ENCODE data around the gene APEX2.
"Not testable (repeated sequence)": the region's sequence is repeated elsewhere in the genome, so short reads cannot be mapped to it uniquely, and the experiment has no call there.

APEX2 gene

DNA sequence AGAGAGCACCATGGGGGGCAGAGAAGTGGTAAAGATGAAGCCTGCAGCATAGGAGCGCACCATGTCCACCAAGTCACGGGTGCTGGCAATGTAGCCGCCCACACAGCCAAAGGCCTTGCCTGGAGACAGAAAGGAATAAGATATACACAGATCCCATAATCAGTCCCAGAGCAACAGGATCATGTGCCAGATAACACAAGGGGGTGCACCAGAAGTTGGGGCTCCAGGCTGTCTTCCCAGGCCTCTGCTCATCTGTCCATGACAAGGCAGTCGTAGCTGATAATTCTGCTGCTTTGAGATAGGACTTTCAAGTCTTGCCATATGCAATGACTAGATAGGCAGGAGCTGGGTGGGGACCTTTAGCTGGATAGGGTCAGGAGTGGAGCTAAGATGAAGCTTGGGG lies 14.7 kb downstream of the APEX2 start:
- DNase-seq: no peak

DNA sequence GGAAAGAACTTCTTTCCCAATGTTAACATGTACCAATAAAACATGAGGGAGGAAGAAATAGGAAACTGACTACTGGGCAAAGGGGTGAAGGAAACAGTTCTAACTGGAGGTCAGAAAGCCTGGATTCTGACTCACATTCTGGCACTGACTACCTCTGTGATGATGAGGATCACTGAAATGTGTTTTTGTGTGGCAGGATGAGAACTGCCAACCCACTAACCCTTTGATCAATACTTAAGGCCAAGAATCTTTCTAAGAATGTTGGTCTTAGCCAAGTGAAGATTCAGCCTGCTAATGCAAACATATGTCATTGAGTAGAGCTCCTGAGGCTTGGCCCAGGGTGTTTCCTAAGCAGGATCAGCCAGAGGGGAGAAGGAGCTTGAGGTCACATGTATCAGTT lies 26.0 kb downstream of the APEX2 start:
- DNase-seq: no peak

DNA sequence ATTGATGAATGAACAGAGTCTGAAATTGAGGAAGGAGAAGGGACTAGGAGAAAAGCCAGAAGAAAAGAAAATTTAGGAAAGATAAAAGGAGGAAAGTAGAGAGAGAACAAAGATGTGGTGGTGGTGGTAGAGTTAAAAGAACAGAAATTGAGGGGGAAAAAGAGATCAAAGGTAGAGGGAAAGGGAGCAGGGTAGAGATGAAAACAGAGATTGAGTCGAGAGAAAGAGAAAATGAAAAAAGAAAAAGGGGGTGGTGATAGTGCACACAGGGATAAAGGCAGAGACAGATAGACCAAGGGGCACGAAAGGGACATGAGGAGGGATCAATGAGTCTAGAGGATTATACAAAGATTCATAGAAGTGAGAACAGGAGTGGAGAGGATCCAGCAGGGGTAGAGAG lies 26.7 kb downstream of the APEX2 start:
- DNase-seq: no peak

DNA sequence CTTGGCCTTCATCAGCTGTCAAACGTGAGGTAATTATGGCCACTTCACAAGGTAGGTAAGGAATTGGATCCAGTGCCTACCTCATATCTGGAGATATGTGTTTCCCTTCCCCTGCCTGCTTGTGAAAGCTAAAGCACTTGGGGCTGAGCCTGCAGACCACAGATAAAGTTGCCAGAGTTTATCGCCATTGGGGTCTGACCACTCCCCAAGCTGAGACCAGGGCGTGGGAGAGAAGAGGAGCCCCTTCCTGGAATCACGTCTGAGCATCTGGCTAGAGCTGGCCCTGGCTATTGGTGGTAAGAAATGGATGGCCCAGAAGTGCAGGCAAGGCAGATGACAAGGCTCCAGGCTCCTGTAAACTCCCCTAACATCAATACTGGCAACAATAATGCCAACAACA lies 27.9 kb downstream of the APEX2 start:
- DNase-seq: no peak

DNA sequence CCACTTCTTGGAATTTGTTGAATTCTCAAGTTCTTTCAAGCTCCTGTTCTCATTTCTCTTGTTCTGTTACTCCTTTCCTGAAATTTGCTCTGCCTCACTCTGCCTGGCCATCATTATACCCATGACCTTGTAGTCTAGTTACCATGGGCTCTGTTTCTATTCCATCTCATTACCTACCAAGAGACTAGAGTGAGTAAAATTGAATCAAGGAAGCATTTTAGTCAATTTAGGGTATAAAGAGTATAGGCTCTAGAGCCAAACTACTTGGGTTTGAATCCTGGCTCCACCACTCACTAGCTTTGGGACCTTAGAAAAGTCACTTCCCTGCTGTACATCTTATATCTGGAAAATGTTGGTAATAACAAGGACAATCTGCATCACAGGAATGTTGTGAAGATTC lies 28.4 kb downstream of the APEX2 start:
- no peak for DNase-seq

DNA sequence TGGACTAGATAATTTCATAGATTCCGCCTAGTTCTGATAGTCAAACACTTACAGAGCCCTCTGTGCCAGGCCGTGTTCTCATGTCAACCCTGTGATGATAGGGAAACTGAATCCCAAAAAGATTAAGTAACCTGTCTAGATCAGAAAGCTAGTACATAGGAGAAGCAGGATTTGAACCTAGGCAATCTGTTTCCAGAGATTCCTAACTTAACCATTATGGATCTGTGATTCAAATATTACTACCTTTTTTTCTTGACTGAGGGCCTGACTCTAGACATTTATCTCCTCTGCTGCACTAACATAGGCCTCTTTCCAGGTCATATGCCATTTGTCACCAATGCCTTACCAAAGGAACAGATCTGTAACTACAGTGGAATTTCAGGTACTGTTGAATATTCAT lies 29.1 kb downstream of the APEX2 start:
- no peak for DNase-seq

DNA sequence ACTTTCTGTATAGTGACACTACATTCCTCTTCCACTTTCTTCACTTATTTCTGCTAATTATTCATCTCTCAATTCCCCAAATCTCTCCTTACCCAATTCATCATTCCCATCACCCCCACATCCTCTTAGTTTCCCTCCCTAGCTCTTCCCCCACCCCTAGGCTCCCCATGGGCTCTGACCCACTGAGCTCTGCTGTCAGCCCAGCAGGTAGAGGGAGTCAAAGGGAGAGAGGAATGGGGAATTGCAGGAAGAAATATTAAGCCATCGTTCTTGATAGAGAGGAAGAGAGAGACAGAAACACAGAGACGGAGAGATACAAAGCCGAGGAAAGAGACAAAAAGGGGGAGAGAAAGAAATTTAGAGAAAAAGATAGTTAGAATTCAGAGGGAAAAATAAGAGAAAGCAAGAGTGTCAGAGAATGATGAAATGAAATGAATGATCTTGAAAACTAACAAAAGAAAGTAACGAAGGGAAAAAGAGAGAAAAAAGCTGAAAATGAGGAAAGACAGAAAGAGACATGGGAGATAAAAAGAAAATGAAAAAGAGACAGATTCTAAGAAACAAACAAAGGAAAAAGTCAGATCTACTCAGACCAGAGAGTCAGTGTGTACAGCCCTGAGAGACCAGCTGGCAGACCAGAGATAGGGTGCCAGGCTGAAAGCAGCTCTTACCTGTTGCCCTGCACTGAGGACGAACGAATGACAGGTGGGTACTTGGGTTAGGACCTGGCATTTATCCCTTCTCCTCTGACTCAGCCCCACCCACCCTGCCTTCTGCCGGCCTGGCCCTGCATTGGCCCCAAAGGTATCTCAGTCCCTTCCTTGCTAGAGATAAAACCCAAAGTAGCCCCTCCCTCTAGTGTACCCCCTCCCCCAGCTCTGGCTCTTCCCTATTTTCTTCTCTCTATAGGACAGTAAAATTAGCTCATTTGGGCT lies 30.4 kb downstream of the APEX2 start, which contains the start of gene ALAS2:
Gene ALAS2, minus strand, starts transcription at position 707 of the 935 bp plus-strand sequence. CDS start 4,977 bp downstream, outside the sequence.
- no peak for DNase-seq

DNA sequence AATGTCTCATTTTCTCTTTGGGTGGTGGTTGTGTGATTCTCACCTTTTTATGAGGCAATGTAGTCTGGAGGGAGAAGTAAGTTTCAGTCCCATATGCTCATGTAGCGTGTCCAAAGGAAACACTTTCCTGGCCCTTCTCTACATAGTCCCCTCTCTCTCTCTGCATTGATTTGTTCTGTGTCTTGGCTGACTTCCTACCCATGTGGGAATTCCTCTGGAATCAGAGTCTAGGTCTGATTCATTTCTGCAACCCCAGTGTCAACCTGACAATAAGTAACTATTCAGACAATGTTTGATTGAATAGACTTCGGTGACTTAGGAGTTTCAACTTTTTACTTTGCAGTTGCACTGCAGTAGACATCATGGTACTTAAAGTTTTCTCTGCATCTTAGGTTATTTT lies 33.3 kb downstream of the APEX2 start:
- DNase-seq: no peak

DNA sequence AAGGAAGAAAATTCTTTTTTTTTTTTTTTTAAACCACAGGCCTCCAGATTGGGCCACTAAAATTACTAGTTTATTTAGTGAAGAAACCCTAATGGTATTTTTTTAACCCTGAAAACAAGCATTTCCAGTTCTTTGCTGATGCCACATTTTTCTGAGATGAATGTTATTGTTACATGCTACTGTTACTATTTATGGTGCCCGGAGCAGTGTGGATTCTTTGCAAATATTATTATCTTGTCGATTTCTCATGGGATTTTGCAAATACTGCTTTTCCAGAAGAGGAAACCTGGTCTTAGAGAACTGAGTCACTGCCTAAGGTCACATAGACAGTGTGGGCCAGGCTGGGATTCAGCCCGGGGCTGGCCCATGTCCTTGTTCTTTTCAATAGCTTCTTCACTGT lies 39.3 kb downstream of the APEX2 start:
- DNase-seq: no peak

DNA sequence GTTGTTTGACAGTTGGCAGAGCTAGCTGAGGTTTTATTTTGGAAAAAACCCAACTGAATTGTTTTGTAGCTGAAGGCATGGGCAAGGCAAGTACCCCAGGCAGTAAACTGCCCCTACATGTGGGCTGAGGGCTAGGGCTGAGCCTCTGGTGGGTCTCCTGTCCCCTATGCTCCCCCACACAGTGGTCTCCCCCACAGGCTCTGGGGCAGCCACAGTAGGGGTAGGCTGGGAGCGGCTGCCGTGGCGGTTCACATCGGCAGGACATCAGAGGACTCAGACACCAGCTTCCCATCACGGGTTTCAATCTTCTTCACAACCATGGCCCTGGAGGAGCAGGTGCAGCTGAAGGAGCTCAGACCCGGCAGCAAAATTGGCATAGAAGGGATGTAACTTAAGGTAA lies 41.4 kb downstream of the APEX2 start:
- no peak for DNase-seq

DNA sequence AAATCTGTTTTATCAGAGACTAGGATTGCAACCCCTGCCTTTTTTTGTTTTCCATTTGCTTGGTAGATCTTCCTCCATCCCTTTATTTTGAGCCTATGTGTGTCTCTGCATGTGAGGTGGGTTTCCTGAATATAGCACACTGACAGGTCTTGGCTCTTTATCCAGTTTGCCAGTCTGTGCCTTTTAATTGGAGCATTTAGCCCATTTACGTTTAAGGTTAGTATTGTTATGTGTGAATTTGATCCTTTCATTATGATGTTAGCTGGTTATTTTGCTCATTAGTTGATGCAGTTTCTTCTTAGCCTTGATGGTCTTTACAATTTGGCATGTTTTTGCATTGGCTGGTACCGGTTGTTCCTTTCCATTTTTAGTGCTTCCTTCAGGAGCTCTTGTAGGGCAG lies 50.4 kb downstream of the APEX2 start:
- not testable (repeated sequence) for DNase-seq

DNA sequence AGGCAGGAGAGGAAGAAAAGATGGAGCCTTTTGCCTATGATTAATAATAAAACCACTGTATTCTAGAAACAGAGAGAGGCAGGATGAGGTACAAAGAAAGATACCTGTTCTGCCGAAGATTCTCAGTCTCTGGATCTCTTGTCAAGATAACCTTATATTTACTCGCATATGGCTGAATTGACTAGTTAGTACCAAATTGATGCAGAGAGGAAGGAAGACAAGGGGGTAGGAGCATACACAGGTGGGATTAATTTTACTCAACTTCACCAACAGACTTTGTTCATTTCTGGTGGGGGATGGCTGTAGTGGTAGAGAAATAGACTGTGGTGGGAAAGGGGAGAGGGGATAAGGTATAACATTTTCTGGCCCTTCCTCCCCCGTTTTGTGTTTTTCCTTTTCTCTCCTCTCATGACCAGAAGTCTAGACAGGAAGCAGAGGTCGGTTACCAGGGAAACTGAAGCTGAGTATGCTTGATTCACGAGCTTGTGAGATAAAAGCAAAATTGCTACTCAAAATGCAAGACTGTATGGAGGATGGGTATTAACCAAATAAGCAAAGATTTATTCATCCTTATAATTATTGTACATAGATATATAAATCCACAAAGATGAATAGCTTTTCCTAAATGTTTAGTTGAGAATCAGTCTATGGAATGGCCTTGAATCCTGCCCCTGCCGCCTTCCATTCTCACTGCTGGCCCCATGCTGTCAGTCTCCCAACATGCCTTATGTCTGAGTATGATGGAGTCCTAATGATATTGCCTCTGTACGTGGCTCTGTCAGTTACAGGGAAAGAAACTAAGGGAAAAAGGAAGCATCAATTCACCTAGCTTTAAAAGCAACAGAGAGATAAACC lies 56.9 kb downstream of the APEX2 start:
- peak; percentile 0 for DNase-seq

DNA sequence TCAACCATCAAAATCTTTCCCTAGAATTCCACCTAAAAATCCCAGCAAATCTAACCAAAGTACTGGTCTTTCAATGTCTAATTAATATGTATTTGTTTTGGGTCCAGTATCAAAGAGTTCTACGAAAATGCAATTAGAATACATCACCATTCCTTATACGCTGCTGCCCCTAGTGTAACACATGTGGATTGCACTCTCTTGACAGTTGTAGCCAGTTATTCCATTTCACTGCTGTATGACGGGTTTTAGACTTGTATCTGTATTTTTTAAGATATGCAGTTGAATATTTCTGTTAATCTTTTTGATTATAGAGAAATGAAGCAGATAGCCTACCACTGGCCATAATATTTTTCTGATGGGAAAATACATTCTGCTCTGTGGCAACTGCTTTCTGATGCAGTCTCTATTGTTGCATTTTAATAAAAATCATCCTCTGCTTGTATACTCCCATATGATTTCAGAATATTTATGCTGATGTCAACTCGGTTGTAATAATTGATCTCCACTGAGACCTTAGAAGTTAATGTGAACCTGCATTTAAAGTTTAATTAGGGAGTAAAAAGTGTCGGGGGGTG lies 57.6 kb downstream of the APEX2 start:
- DNase-seq: no peak
